C4-2B (cell line): ENCODE measurements around the gene PLCXD1.

ENCODE experiments used
- CTCF ChIP-seq: fragments of 450-650 bp; conservative IDR thresholded peaks from 2 replicates; pipeline ENCODE4 v1.5.1; 2017; ENCODE audit warnings: mild to moderate bottlenecking
- ZFX ChIP-seq: fragments of 450-650 bp; IDR thresholded peaks from 2 replicates; pipeline ENCODE4 v1.6.1; 2017

GRCh38 chrX:310621-311155 is 29.5 kb downstream of the PLCXD1 start:
- TF ChIP-seq CTCF (no peak), ZFX (no peak)
